Naive B cell (primary cell): ENCODE results near the gene F2RL3. TPM values are rescaled to one million over a fixed set of nuclear protein-coding genes. Genes with fewer than 3 reads are reported as not detected.

Experiments
- ATAC-seq, 2 donors: fragments of 150-1000 bp; cut with Tn5 transposase; 2 replicates each; pipeline ENCODE4 v1.10.0; 2021; ENCODE audit warnings: low read depth in 2 of 2, mild to moderate bottlenecking in 2 of 2, moderate library complexity in 2 of 2
- DNase-seq: peaks from one replicate; pipeline ENCODE4 v3.0.0; 2022
- H3K27ac Mint-ChIP-seq, 6 donors: one replicate each; pipeline ENCODE4 v1.8.0; 2020 to 2022; ENCODE audit warnings: mild to moderate bottlenecking in 6 of 6, mixed read lengths in 6 of 6, moderate library complexity in 5 of 6, inconsistent platforms in 2 of 6
- H3K27me3 Mint-ChIP-seq, 3 donors: one replicate each; pipeline ENCODE4 v1.8.0; 2021 to 2022; ENCODE audit warnings: mixed read lengths in 3 of 3, mild to moderate bottlenecking in 1 of 3
- H3K36me3 Mint-ChIP-seq, 2 donors: one replicate each; pipeline ENCODE4 v1.8.0; 2020 to 2022; ENCODE audit warnings: mixed read lengths in 2 of 2, inconsistent platforms in 1 of 2, mild to moderate bottlenecking in 1 of 2
- H3K4me1 Mint-ChIP-seq, 3 donors: one replicate each; pipeline ENCODE4 v1.8.0; 2020 to 2022; ENCODE audit warnings: mixed read lengths in 3 of 3, inconsistent platforms in 1 of 3, mild to moderate bottlenecking in 1 of 3, moderate library complexity in 1 of 3
- H3K4me3 Mint-ChIP-seq, 8 donors: one replicate each; pipeline ENCODE4 v1.8.0; 2020 to 2022; ENCODE audit warnings: mild to moderate bottlenecking in 8 of 8, mixed read lengths in 8 of 8, moderate library complexity in 8 of 8, inconsistent platforms in 2 of 8
- H3K9me3 Mint-ChIP-seq, 7 donors: one replicate each; pipeline ENCODE4 v1.8.0; 2020 to 2022; ENCODE audit warnings: mixed read lengths in 7 of 7, mild to moderate bottlenecking in 5 of 7, inconsistent platforms in 2 of 7, moderate library complexity in 1 of 7
- polyA plus RNA-seq, 6 donors: library from polyadenylated mRNA; unstranded; fragments of 300-500 nt; fragmentation: Illumina TruSeq; gene quantifications; one replicate each; pipeline ENCODE4 v1.2.3, GENCODE V29; 2021; ENCODE audit warnings: low read depth in 6 of 6

Gene F2RL3
- polyA plus RNA-seq, 6 donors from 2014 or later = 0.17 TPM; not detected in 5

GRCh38 chr19:16878181-16878965, 10.4 kb upstream of the F2RL3 start:
- no peak overlapping the region for H3K4me3 Mint-ChIP-seq
- H3K27ac Mint-ChIP-seq = no peak overlapping the region
- H3K27me3 Mint-ChIP-seq = no peaks in the 10 kb centered on the region
- ATAC-seq = no peak
- H3K9me3 Mint-ChIP-seq = peaks cover 11 to 33% (median 24%) of the 10 kb centered on the region in 7 donors
- peaks cover 18 to 50% of the 10 kb centered on the region in 2 donors for H3K36me3 Mint-ChIP-seq
- DNase-seq = no peak
- H3K4me1 Mint-ChIP-seq = peaks cover 13 to 31% (median 21%) of the 10 kb centered on the region in 3 donors

- Mint-ChIP-seq H3K4me3 (peak overlapping the region in 1 of 8 donors; percentile 15), H3K27me3 (no peaks in the 10 kb centered on the region), H3K4me1 (peaks cover 0 to 8% (median 0%) of the 10 kb centered on the region in 3 donors), H3K9me3 (peaks cover 5 to 37% (median 25%) of the 10 kb centered on the region in 7 donors), H3K27ac (peak overlapping the region in 1 of 6 donors; percentile 78), H3K36me3 (peaks cover 6 to 35% of the 10 kb centered on the region in 2 donors)
- DNase-seq (no peak), ATAC-seq (no peak)
Measured at GRCh38 chr19:16880884-16881554, 7.8 kb upstream of the F2RL3 start.

- H3K4me1 Mint-ChIP-seq = peaks cover 0 to 7% (median 0%) of the 10 kb centered on the region in 3 donors
- no peak for DNase-seq
- no peak overlapping the region for H3K4me3 Mint-ChIP-seq
- H3K9me3 Mint-ChIP-seq = peaks cover 5 to 37% (median 25%) of the 10 kb centered on the region in 7 donors
- peak overlapping the region in 1 of 6 donors; percentile 33 for H3K27ac Mint-ChIP-seq
- ATAC-seq = no peak
- H3K27me3 Mint-ChIP-seq = no peaks in the 10 kb centered on the region
- peaks cover 6 to 35% of the 10 kb centered on the region in 2 donors for H3K36me3 Mint-ChIP-seq
Measured at GRCh38 chr19:16882146-16882545, 6.7 kb upstream of the F2RL3 start.

- Mint-ChIP-seq H3K27ac (no peak overlapping the region), H3K4me1 (peaks cover 2 to 14% (median 3%) of the 10 kb centered on the region in 3 donors), H3K27me3 (peaks cover 0 to 10% (median 3%) of the 10 kb centered on the region in 3 donors), H3K4me3 (peak overlapping the region in 1 of 8 donors; percentile 64), H3K9me3 (peaks cover 5 to 36% (median 25%) of the 10 kb centered on the region in 7 donors), H3K36me3 (peaks cover 6 to 35% of the 10 kb centered on the region in 2 donors)
- no peak for ATAC-seq
- DNase-seq = no peak
Measured at GRCh38 chr19:16883522-16883921, 5.3 kb upstream of the F2RL3 start.

GRCh38 chr19:16885166-16885565, 3.6 kb upstream of the F2RL3 start:
- DNase-seq (no peak), ATAC-seq (no peak)
- peaks cover 4 to 21% (median 8%) of the 10 kb centered on the region in 3 donors for H3K4me1 Mint-ChIP-seq
- peaks cover 0 to 21% (median 8%) of the 10 kb centered on the region in 3 donors for H3K27me3 Mint-ChIP-seq
- H3K9me3 Mint-ChIP-seq = peaks cover 5 to 35% (median 25%) of the 10 kb centered on the region in 7 donors
- H3K36me3 Mint-ChIP-seq = peaks cover 5 to 30% of the 10 kb centered on the region in 2 donors
- no peak overlapping the region for H3K27ac Mint-ChIP-seq
- no peak overlapping the region for H3K4me3 Mint-ChIP-seq

- Mint-ChIP-seq H3K27me3 (peaks cover 0 to 25% (median 8%) of the 10 kb centered on the region in 3 donors), H3K4me1 (peaks cover 4 to 19% (median 13%) of the 10 kb centered on the region in 3 donors), H3K4me3 (no peak overlapping the region), H3K27ac (peak overlapping the region in 1 of 6 donors; percentile 47), H3K9me3 (peaks cover 5 to 22% (median 16%) of the 10 kb centered on the region in 7 donors), H3K36me3 (peaks cover 0 to 18% of the 10 kb centered on the region in 2 donors)
- DNase-seq = no peak
- ATAC-seq = no peak
Measured at GRCh38 chr19:16886305-16886880, 2.4 kb upstream of the F2RL3 start.

GRCh38 chr19:16887353-16888265, 1.2 kb upstream of the F2RL3 start:
- Mint-ChIP-seq H3K9me3 (peaks cover 5 to 12% (median 7%) of the 10 kb centered on the region in 7 donors), H3K4me3 (no peak overlapping the region), H3K27me3 (peaks cover 0 to 25% (median 8%) of the 10 kb centered on the region in 3 donors), H3K36me3 (peaks cover 0 to 9% of the 10 kb centered on the region in 2 donors), H3K4me1 (peaks cover 4 to 28% (median 24%) of the 10 kb centered on the region in 3 donors), H3K27ac (no peak overlapping the region)
- DNase-seq (no peak), ATAC-seq (no peak)

- Mint-ChIP-seq H3K36me3 (no peaks in the 10 kb centered on the region), H3K4me3 (peak overlapping the region in 2 of 8 donors; percentile 23 to 32), H3K9me3 (no peaks in the 10 kb centered on the region), H3K27me3 (peaks cover 0 to 25% (median 8%) of the 10 kb centered on the region in 3 donors), H3K27ac (peak overlapping the region in 1 of 6 donors; percentile 47), H3K4me1 (peaks cover 16 to 47% (median 42%) of the 10 kb centered on the region in 3 donors)
- no peak for DNase-seq
- ATAC-seq = no peak
Measured at GRCh38 chr19:16889366-16889882, 625 bp downstream of the F2RL3 start.

GRCh38 chr19:16889883-16890460, 1.2 kb downstream of the F2RL3 start:
- DNase-seq = no peak
- H3K27me3 Mint-ChIP-seq = peaks cover 0 to 30% (median 8%) of the 10 kb centered on the region in 3 donors
- H3K4me3 Mint-ChIP-seq = no peak overlapping the region
- no peaks in the 10 kb centered on the region for H3K9me3 Mint-ChIP-seq
- no peak for ATAC-seq
- peaks cover 18 to 50% (median 47%) of the 10 kb centered on the region in 3 donors for H3K4me1 Mint-ChIP-seq
- H3K36me3 Mint-ChIP-seq = no peaks in the 10 kb centered on the region
- H3K27ac Mint-ChIP-seq = no peak overlapping the region

- peaks cover 0 to 37% (median 8%) of the 10 kb centered on the region in 3 donors for H3K27me3 Mint-ChIP-seq
- no peaks in the 10 kb centered on the region for H3K36me3 Mint-ChIP-seq
- H3K27ac Mint-ChIP-seq = no peak overlapping the region
- ATAC-seq (no peak), DNase-seq (no peak)
- H3K4me1 Mint-ChIP-seq = peaks cover 22 to 56% (median 54%) of the 10 kb centered on the region in 3 donors
- H3K9me3 Mint-ChIP-seq = no peaks in the 10 kb centered on the region
- peak overlapping the region in 2 of 8 donors; percentile 16 to 22 for H3K4me3 Mint-ChIP-seq
Measured at GRCh38 chr19:16890461-16891184, 1.8 kb downstream of the F2RL3 start.

- H3K27ac Mint-ChIP-seq = peak overlapping the region in 2 of 6 donors; percentile 49 to 62
- no peak for DNase-seq
- H3K4me3 Mint-ChIP-seq = no peak overlapping the region
- no peak for ATAC-seq
- peaks cover 22 to 59% (median 58%) of the 10 kb centered on the region in 3 donors for H3K4me1 Mint-ChIP-seq
- H3K27me3 Mint-ChIP-seq = peaks cover 0 to 38% (median 8%) of the 10 kb centered on the region in 3 donors
- no peaks in the 10 kb centered on the region for H3K36me3 Mint-ChIP-seq
- H3K9me3 Mint-ChIP-seq = no peaks in the 10 kb centered on the region
Measured at GRCh38 chr19:16891696-16892382, 3.0 kb downstream of the F2RL3 start.
